GM06990 (cell line): ENCODE results near the gene NCAPH2.

ENCODE experiments used
- DNase-seq: peaks from one replicate; pipeline ENCODE4 v3.0.0-alpha.2; 2011; ENCODE audit not compliant: insufficient read length; ENCODE audit errors: extremely low read depth
- H3K27me3 ChIP-seq: replicated peaks from 2 replicates; pipeline ENCODE4 v1.6.0; 2011; ENCODE audit warnings: low read length; ENCODE audit not compliant: control insufficient read depth, insufficient read depth
- H3K36me3 ChIP-seq: 2 replicates; pipeline ENCODE4 v1.5.1; 2011; ENCODE audit warnings: low read length; ENCODE audit not compliant: control insufficient read depth, insufficient read depth
- H3K4me3 ChIP-seq: replicated peaks from 2 replicates; pipeline ENCODE4 v1.5.1; 2011; ENCODE audit warnings: low read depth, mild to moderate bottlenecking, control low read depth, low read length
- TF ChIP-seq, protein P1 (sequence below): IDR thresholded peaks from 2 replicates; pipeline ENCODE4 v1.5.1; 2011; ENCODE audit warnings: low read length, control low read depth, mild to moderate bottlenecking, inconsistent platforms; ENCODE audit not compliant: insufficient read depth, poor library complexity, severe bottlenecking

The NCAPH2 gene

DNA sequence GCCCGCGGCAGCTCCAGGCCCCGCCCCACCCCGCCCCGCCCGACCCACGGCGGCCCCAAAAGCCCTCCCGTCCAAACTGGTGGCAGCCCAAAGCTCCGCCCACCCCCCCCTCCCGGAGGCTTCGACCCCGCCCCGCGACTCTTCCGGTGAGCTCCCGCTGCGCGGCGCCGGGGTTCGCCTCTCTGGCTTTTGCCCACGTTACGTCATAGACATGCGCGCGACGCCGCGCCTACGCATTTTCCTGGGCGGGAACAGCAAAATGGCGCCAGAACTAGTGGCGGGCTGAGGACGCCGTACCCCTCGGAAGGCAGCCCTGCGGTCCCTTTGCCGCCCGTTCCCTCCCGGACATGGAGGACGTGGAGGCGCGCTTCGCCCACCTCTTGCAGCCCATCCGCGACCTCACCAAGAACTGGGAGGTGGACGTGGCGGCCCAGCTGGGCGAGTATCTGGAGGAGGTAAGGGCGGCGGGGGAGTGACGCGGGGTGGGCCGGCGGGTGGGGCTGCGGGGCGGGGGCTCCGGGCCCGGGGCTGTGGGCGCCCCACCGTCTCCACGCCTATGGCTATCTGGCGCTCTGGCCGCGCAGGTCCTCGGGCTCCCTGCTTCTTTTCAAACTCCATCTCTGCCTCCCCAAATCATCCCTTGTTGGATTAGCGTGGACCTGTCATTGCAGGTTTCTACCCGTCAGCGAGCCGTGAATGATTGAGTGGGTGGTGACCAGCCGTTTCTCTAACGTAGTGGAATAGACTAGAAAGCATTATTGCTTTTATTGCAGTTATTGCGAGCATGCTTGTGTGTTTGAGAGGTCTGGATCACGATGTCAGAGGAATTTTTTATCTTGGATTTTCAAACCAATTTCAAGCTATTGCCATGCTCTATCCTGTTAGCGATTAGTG, at the start of gene NCAPH2:
Gene NCAPH2, plus strand, starts transcription at position 234 of the 894 bp plus-strand sequence. Its CDS starts 114 bp downstream, at position 348.
- H3K27me3 ChIP-seq = no peaks in the 10 kb centered on the region

DNA sequence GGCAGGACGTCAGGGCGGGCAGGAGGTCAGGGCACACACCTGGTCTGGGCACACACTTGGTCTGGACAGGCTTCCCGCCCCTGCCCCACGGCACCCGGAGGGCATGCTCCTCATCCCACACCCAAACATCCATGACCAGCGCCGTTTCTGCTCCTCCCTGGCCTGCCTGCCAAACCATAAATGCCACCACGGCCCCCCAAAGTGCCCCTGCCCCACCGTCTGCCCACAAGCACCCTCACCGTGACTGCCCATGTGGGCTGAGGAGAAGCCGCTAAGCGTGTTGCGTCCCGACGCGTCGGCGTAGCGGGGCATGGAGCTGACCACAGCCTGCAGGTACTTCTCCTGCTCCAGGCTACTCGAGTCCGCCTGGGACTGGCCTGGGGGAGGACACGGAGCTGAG, 49.0 kb upstream of the NCAPH2 start:
- peaks cover 64% of the 10 kb centered on the region for H3K36me3 ChIP-seq
- no peaks in the 10 kb centered on the region for H3K27me3 ChIP-seq
- TF ChIP-seq, protein P1, sequence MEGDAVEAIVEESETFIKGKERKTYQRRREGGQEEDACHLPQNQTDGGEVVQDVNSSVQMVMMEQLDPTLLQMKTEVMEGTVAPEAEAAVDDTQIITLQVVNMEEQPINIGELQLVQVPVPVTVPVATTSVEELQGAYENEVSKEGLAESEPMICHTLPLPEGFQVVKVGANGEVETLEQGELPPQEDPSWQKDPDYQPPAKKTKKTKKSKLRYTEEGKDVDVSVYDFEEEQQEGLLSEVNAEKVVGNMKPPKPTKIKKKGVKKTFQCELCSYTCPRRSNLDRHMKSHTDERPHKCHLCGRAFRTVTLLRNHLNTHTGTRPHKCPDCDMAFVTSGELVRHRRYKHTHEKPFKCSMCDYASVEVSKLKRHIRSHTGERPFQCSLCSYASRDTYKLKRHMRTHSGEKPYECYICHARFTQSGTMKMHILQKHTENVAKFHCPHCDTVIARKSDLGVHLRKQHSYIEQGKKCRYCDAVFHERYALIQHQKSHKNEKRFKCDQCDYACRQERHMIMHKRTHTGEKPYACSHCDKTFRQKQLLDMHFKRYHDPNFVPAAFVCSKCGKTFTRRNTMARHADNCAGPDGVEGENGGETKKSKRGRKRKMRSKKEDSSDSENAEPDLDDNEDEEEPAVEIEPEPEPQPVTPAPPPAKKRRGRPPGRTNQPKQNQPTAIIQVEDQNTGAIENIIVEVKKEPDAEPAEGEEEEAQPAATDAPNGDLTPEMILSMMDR = no peak
- H3K4me3 ChIP-seq = no peak overlapping the region
- DNase-seq = no peak

More for the DNA sequence above, at the start of gene NCAPH2:
- peaks cover 14% of the 10 kb centered on the region for H3K36me3 ChIP-seq
- peak within 1 kb of the TSS; percentile 98 for H3K4me3 ChIP-seq
- TF ChIP-seq, protein P1 = peak; percentile 13
- DNase-seq = peak; percentile 95

DNA sequence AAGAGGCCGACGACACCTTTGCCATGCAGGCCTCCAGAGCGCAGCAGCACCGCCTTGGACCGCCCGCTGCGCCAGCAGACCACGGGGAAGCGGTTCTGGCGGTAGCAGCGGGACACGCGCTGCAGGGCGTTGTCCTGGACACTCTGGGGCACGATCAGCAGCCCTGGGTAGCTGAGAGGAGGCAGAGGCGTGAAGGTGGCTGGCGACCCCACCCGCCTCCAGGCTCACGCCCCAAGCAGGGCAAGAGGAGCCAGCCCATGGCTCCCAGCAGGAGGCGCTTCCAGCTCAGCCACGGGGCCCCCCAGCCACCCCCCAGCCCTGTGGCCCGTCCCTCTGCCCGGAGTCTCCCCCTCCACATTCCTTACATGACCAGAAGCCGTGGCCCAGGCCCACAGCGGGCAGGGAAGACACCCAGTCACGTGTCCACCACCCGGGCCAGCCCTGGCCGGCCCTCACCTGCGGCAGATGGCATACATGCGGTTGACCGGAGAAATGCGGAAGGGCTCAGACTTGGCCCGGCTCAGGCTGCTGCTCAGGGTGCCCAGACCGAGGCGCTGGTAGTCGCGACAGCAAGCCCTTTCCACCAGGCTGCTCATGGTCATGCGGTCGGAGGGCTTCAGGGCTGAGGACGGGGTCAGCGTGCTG, 48.4 kb upstream of the NCAPH2 start:
- no peak for DNase-seq
- peaks cover 66% of the 10 kb centered on the region for H3K36me3 ChIP-seq
- H3K4me3 ChIP-seq = no peak overlapping the region
- H3K27me3 ChIP-seq = no peaks in the 10 kb centered on the region
- TF ChIP-seq, protein P1 = peak; percentile 18

DNA sequence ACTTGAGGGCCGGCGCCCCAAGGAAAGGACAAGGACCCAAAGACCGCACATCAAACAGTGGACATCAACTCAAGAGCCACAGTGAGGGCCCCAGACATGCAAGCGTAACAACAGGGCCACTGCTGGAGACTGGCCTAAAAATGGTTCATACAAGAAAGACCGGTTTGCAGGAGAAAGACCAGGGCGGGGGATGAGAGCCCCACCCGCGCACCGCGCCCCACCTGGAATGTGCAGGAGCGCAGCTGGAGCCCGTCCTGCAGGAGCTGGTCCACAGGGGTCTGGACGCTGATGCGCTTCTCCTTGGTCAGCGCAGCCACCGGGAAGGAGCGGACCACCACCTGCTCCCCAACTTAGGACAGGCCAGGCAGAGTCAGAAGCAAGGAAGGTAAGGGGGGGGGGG, 47.1 kb upstream of the NCAPH2 start:
- H3K27me3 ChIP-seq = no peaks in the 10 kb centered on the region
- no peak for DNase-seq
- TF ChIP-seq, protein P1 = no peak
- H3K4me3 ChIP-seq = no peak overlapping the region
- H3K36me3 ChIP-seq = peaks cover 68% of the 10 kb centered on the region

DNA sequence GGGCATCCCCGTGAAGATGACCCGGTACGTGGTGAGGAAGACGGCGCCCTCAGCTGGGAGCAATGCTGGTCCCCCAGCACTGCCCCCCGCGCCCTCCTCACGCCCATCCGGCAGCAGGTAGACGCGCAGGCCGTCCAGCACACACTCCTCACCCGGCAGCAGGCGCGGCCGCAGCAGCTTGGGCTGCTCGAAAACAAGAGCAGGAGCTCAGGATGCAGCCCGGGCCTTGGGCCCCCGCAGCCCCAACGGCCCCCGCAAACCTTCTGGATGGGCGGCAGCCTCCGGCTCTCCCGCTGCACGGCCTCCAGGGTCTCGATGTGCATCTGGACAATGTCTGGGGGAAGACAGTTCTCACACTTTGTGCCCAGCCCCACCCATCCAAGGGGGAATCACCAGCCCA, 46.5 kb upstream of the NCAPH2 start:
- no peak for DNase-seq
- TF ChIP-seq, protein P1 = no peak
- no peak overlapping the region for H3K4me3 ChIP-seq
- H3K36me3 ChIP-seq = peaks cover 70% of the 10 kb centered on the region
- no peaks in the 10 kb centered on the region for H3K27me3 ChIP-seq
